Measurements from ENCODE around the gene FIGNL1. TPM values are rescaled to one million over a fixed set of nuclear protein-coding genes. Genes with fewer than 3 reads are reported as not detected.
"Not testable (repeated sequence)": the region's sequence is repeated elsewhere in the genome, so short reads cannot be mapped to it uniquely, and the experiment has no call there.

Gene FIGNL1
- total RNA-seq, 1 donor = 20.3 TPM

DNA sequence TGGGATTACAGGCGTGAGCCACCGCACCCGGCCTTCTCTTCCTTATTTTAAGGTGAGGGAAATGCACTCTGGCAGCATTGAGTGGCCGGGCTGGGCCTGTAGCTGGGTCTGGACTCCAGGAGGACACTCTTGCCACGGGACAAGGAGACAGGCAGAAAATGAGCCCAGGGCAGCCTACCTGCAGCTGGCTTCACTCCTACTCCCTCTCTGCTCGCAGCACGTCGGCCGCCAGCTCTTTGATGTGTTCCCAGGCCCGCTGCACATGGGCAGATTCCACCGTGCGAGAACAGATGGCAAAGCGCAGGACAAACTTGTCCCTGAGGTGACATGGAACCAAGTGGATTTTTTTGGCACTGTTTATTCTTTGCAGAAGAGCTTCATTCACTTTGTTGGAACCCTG, 12.9 kb upstream of the FIGNL1 start:
- no peak for DNase-seq (ENCODE audit: low read depth)
- no peak overlapping the region for H3K4me3 ChIP-seq (ENCODE audit: low read depth, low read length)
- TF ChIP-seq, protein P1, sequence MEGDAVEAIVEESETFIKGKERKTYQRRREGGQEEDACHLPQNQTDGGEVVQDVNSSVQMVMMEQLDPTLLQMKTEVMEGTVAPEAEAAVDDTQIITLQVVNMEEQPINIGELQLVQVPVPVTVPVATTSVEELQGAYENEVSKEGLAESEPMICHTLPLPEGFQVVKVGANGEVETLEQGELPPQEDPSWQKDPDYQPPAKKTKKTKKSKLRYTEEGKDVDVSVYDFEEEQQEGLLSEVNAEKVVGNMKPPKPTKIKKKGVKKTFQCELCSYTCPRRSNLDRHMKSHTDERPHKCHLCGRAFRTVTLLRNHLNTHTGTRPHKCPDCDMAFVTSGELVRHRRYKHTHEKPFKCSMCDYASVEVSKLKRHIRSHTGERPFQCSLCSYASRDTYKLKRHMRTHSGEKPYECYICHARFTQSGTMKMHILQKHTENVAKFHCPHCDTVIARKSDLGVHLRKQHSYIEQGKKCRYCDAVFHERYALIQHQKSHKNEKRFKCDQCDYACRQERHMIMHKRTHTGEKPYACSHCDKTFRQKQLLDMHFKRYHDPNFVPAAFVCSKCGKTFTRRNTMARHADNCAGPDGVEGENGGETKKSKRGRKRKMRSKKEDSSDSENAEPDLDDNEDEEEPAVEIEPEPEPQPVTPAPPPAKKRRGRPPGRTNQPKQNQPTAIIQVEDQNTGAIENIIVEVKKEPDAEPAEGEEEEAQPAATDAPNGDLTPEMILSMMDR (IDR thresholded peaks at IDR 0.05; ENCODE audit: insufficient read depth, low read depth, low read length) = no peak

DNA sequence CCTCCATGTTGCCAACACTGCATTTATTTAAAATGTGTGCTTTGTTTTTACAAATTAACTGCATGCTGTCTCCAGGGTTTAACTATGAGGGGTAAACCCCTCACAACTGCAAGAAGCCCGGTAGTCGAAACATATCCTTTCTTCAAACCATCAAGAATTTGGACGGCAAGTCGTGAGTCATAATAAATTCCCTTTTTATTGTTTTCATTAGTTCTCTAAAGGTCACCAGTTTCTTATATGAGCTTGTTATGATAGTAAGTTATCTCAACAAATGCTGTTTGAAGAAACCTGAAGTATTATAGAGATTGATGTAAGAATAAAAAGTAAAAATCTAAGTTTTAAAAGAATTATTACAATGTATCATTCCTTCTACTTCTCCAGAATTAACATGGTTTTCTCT, 12.2 kb upstream of the FIGNL1 start:
- H3K4me3 ChIP-seq (ENCODE audit: low read depth, low read length) = no peak overlapping the region
- no peak for DNase-seq (ENCODE audit: low read depth)
- TF ChIP-seq, protein P1 (IDR thresholded peaks at IDR 0.05; ENCODE audit: insufficient read depth, low read depth, low read length) = no peak

DNA sequence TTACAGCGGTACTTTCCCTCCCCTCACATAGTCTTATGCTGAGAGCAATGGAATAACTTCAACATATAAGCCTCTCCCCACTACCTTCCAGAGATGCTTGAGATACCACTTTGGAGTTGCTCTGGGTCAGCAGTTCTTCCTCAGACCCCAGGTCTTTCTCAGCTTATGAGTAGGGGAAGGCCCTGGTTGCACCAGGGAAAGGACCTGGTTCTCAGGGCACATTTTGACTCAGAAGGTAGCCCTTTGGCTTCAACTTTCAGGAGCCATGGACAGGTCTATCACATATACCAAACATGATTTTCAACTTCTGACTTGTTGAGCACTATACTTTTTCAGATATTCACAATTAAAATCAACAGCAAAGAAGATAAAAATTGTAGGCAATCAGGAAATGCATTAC, 11.5 kb upstream of the FIGNL1 start:
- no peak overlapping the region for H3K4me3 ChIP-seq (ENCODE audit: low read depth, low read length)
- no peak for DNase-seq (ENCODE audit: low read depth)
- TF ChIP-seq, protein P1 (IDR thresholded peaks at IDR 0.05; ENCODE audit: insufficient read depth, low read depth, low read length) = no peak

DNA sequence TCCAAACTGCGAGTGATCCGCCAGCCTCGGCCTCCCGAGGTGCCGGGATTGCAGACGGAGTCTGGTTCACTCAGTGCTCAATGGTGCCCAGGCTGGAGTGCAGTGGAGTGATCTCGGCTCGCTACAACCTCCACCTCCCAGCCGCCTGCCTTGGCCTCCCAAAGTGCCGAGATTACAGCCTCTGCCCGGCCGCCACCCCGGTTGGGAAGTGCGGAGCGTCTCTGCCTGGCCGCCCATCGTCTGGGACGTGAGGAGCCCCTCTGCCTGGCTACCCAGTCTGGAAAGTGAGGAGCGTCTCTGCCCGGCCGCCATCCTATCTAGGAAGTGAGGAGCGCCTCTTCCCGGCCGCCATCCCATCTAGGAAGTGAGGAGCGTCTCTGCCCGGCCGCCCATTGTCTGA, 9.0 kb upstream of the FIGNL1 start:
- not testable (repeated sequence) for DNase-seq (ENCODE audit: low read depth); H3K4me3 ChIP-seq (ENCODE audit: low read depth, low read length)

DNA sequence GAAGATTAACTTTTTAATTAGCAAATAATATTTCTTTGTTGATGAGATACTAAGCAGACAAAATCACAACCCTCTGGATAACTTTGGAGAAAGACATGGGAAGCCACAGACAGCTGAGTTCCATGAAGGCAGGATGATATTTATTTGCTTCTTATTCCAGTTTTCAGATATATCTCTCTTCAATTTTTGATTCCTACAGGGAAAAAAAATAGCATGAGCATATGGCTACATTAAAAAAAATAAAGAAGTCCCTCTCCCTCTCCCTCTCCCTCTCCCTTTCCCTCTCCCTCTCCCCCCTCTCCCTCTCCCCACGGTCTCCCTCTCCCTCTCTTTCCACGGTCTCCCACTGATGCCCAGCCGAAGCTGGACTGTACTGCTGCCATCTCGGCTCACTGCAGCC, 8.5 kb upstream of the FIGNL1 start:
- not testable (repeated sequence) for DNase-seq (ENCODE audit: low read depth)

DNA sequence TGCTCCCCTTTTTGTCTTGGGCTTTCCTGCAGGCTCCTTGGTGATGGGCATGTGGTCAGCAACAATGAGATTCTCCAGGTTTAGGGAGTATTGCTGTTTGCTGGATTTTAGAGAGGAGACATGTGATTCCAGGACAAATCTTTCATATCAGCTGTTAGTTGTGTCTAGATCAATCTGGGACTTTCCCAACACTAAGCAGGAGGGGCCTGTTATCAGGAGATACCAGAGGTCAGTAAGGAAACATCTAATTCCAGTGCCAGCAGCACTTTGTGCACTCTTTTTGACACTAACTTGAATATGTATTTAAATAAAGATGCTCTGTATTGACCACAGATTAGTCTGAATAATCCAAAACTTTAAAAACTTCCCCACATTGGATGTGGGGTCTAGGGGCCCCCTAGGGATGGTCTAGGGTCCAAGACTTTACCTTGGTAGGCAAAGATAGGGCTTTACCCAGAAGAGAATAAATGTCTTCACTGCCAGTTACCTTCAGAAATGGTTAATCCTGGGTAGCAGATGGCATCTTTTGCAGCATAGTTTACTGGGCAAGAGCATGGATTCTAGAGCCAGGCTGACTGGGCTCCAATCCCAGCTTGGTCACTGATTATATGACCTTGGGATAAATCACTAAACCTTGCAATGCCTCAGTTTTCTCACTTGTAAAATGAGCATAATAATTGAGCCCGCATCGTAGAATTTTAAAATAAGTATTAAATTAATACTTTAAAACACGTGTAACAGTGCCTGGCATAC, 6.4 kb upstream of the FIGNL1 start:
- no peak overlapping the region for H3K4me3 ChIP-seq (ENCODE audit: low read depth, low read length)
- no peak for DNase-seq (ENCODE audit: low read depth)

More for the DNA sequence above, 8.5 kb upstream of the FIGNL1 start:
- not testable (repeated sequence) for H3K4me3 ChIP-seq (ENCODE audit: low read depth, low read length)

DNA sequence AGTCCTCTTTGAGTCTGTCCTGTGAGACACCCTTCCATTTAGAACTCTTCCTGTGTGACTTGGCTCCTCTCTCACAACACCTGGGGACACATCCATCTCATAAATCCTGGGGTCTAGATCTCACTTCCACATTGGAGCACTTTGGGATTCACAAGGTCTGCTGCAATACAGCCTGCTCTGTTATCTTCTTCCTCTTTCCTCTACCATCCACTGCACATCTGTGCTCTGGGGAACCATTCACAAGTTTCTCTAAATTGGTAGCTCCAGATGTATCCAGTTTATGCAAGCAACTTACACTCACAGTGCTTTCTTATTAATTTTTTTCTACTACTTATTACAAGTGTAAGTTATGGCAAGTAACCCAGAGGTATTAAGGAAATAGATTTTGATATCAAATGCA, 5.5 kb upstream of the FIGNL1 start:
- TF ChIP-seq, protein P1 (IDR thresholded peaks at IDR 0.05; ENCODE audit: insufficient read depth, low read depth, low read length) = no peak
- no peak for DNase-seq (ENCODE audit: low read depth)
- H3K4me3 ChIP-seq (ENCODE audit: low read depth, low read length) = no peak overlapping the region

More for the DNA sequence above, 6.4 kb upstream of the FIGNL1 start:
- TF ChIP-seq, protein P1 (IDR thresholded peaks at IDR 0.05; ENCODE audit: insufficient read depth, low read depth, low read length) = no peak

DNA sequence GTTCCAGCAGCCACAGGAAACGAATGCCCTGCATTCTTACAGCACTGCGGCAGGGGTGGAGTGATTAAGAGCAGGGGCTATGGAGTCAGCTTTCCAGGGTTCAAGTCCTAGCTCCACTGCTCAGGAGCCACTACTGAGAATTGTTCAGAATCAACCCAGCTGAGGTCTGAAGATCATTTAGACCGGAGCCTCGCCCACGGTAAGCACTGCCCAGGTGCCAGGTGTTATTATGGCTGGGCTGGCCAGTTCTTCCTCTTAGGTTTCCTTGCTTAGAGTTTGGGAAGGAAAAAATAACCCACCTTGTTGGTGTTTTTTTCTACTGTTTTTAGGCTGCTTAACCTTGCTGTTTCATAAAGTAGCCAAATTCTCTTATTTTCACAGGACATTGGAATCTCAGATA, 4.8 kb upstream of the FIGNL1 start:
- TF ChIP-seq, protein P1 (IDR thresholded peaks at IDR 0.05; ENCODE audit: insufficient read depth, low read depth, low read length) = no peak
- no peak for DNase-seq (ENCODE audit: low read depth)
- H3K4me3 ChIP-seq (ENCODE audit: low read depth, low read length) = no peak overlapping the region
